Panc1 (cell line): ENCODE measurements around the gene MACROD2.

ENCODE experiments used
- POLR2AphosphoS5 ChIP-seq: IDR thresholded peaks from 2 replicates; pipeline ENCODE4 v1.6.1; 2012; ENCODE audit warnings: mild to moderate bottlenecking, low read depth, low read length, moderate library complexity
- SIN3A ChIP-seq: IDR thresholded peaks from 2 replicates; pipeline ENCODE4 v1.6.1; 2012; ENCODE audit warnings: low read depth, mild to moderate bottlenecking, low read length, moderate library complexity, borderline replicate concordance; ENCODE audit not compliant: insufficient read depth
- TCF7L2 ChIP-seq: IDR thresholded peaks from 2 replicates; pipeline ENCODE4 v1.6.1; 2011; ENCODE audit warnings: mild to moderate bottlenecking, low read depth, low read length, inconsistent platforms
- TF ChIP-seq, protein P1 (sequence below): fragments of 450-650 bp; IDR thresholded peaks from 2 replicates; pipeline ENCODE4 v1.5.1; 2017; ENCODE audit warnings: mild to moderate bottlenecking
- TF ChIP-seq, protein P2 (sequence below), 2 experiments: IDR thresholded peaks; 2 replicates each; pipeline ENCODE4 v1.6.1; 2011 to 2012; ENCODE audit warnings: low read depth in 2 of 2, control low read depth in 1 of 2, low read length in 1 of 2, mild to moderate bottlenecking in 1 of 2, moderate library complexity in 1 of 2; ENCODE audit not compliant: insufficient read depth in 1 of 2

DNA sequence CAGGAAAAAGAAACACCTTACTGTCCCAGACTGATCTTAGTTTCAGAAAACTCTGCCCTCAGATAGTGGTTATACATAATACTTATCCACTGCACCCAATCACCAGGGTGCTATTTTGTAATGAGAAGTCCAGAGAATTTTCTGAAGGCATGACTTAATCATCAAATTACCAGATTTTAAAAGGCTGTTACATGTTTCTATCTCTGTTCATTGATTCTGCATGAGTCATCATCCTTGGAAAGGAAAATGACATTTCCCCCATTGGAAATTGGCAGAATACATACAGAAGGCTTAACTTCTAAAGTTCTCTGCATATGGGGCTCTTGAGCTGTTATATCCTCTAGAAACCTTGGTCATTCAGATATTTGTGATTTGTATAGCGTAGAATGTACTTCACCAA is 930.0 kb downstream of the MACROD2 start:
- TF ChIP-seq, protein P1, sequence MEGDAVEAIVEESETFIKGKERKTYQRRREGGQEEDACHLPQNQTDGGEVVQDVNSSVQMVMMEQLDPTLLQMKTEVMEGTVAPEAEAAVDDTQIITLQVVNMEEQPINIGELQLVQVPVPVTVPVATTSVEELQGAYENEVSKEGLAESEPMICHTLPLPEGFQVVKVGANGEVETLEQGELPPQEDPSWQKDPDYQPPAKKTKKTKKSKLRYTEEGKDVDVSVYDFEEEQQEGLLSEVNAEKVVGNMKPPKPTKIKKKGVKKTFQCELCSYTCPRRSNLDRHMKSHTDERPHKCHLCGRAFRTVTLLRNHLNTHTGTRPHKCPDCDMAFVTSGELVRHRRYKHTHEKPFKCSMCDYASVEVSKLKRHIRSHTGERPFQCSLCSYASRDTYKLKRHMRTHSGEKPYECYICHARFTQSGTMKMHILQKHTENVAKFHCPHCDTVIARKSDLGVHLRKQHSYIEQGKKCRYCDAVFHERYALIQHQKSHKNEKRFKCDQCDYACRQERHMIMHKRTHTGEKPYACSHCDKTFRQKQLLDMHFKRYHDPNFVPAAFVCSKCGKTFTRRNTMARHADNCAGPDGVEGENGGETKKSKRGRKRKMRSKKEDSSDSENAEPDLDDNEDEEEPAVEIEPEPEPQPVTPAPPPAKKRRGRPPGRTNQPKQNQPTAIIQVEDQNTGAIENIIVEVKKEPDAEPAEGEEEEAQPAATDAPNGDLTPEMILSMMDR, result no peak
- no peak for TF ChIP-seq POLR2AphosphoS5
- no peak for TF ChIP-seq TCF7L2
- TF ChIP-seq, protein P2, sequence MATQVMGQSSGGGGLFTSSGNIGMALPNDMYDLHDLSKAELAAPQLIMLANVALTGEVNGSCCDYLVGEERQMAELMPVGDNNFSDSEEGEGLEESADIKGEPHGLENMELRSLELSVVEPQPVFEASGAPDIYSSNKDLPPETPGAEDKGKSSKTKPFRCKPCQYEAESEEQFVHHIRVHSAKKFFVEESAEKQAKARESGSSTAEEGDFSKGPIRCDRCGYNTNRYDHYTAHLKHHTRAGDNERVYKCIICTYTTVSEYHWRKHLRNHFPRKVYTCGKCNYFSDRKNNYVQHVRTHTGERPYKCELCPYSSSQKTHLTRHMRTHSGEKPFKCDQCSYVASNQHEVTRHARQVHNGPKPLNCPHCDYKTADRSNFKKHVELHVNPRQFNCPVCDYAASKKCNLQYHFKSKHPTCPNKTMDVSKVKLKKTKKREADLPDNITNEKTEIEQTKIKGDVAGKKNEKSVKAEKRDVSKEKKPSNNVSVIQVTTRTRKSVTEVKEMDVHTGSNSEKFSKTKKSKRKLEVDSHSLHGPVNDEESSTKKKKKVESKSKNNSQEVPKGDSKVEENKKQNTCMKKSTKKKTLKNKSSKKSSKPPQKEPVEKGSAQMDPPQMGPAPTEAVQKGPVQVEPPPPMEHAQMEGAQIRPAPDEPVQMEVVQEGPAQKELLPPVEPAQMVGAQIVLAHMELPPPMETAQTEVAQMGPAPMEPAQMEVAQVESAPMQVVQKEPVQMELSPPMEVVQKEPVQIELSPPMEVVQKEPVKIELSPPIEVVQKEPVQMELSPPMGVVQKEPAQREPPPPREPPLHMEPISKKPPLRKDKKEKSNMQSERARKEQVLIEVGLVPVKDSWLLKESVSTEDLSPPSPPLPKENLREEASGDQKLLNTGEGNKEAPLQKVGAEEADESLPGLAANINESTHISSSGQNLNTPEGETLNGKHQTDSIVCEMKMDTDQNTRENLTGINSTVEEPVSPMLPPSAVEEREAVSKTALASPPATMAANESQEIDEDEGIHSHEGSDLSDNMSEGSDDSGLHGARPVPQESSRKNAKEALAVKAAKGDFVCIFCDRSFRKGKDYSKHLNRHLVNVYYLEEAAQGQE (IDR thresholded peaks at IDR 0.05; ENCODE audit: insufficient read depth in 1 of 2, low read depth in 2 of 2, low read length in 1 of 2), result no peak
- no peak for TF ChIP-seq SIN3A
